ENCODE results near the gene TCEANC2.

The TCEANC2 gene

DNA sequence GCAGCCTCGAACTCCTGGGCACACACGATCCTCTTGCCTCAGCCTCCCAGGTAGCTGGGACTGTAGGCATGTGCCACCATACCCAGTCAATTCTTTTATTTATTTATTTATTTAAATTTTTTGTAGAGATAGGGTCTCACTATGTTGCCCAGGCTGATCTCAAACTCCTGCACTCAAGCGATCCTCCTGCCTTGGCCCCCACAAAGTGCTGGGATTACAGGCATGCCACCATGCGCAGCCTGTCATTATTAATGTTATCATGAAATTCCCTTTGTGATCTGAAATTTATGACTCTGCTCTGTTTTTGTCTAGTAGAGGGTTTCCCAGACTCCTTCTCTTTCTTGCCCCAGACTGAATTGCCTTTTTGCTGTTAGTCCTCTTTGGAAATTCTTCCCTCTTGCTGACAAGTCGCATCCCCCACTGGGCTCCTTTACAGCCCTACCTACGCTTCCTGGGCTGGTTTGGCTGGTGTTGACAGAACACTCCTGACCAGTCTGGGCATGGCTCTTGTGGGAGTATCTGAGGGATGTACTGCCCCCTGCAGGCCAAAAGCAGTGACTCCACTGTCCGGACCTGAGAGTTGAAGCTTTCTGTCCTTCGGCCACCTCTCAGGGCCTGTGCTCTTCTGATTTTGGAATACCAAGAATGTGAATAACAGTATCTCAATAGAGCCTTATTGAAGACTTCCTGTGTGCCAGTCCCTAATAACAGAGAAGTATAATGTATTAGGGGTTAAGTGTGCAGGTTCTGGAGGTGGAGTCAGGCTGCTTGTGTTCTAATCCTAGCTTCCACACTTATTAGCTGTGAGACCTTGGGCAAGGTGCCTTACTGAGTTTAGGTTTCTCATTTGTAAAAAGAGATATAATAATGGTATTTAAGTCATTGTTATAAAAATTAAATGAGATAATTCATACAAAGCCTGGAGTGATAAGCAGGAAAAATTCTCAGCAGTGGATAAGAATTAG lies 28.2 kb downstream of the TCEANC2 start:
- TF ChIP-seq, protein P1, sequence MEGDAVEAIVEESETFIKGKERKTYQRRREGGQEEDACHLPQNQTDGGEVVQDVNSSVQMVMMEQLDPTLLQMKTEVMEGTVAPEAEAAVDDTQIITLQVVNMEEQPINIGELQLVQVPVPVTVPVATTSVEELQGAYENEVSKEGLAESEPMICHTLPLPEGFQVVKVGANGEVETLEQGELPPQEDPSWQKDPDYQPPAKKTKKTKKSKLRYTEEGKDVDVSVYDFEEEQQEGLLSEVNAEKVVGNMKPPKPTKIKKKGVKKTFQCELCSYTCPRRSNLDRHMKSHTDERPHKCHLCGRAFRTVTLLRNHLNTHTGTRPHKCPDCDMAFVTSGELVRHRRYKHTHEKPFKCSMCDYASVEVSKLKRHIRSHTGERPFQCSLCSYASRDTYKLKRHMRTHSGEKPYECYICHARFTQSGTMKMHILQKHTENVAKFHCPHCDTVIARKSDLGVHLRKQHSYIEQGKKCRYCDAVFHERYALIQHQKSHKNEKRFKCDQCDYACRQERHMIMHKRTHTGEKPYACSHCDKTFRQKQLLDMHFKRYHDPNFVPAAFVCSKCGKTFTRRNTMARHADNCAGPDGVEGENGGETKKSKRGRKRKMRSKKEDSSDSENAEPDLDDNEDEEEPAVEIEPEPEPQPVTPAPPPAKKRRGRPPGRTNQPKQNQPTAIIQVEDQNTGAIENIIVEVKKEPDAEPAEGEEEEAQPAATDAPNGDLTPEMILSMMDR (IDR thresholded peaks at IDR 0.05; ENCODE audit: insufficient read depth, low read length, missing control alignments) = peak; percentile 70
- DNase-seq (ENCODE audit: low read depth, low spot score) = no peak
- ChIA-PET POLR2A (no interaction called here), CTCF (interaction anchor here (0.6 to 7.8 kb wide), 16 partner anchors 8 to 407 kb away, joined by 3 to 71 read pairs (median 4); partner anchors contain the start of gene SSBP3)
- no peak overlapping the region for H3K4me3 ChIP-seq (ENCODE audit: low read depth, low read length)

DNA sequence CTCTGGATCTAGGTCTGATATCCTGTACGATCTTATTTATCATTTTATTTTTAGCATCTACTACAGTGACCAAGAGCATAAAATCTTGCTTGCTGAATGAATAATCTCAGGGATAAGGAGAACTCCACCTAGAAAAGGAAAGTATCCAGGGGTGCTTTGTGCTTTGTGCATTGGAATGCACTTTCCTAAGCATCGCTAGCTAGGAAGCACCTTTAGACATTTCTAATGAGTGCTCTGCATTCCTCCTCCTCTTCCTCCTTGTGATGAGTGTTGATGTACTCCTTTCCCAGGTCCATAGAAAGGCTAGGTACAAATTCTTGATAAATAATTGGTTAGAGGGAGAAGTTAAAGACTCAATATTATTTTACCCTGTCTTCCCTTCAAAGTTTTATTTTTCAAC lies 31.4 kb downstream of the TCEANC2 start:
- no peak for DNase-seq (ENCODE audit: low read depth, low spot score)
- POLR2A ChIA-PET = interaction anchor here (0.8 kb wide), 1 partner anchor 395 kb away, joined by 3 read pairs; no protein-coding TSS in a partner anchor
- CTCF ChIA-PET = interaction anchor here (1.3 to 7.8 kb wide), 2 partner anchors 14 to 224 kb away, joined by 3 to 71 read pairs; no protein-coding TSS in a partner anchor

DNA sequence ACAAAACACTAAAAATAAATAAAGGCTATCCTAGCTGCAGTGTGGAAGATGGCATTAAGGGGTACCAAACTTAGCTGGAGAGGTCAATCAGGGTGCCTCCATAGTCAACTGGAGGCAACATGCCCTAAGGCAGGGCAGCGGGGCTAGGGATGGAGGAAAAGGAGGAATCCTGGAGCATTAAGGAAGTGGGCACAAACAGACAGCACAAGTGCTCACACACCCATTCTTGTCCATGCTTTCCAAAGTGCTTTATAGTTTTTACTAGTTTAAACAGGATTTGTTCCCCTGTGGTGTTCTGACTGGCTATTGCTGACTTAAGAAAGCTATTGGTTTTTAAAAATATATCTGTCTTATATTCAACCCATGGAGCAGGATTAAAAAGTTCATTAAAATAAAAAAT lies 33.3 kb downstream of the TCEANC2 start:
- ChIA-PET CTCF (interaction anchor here (7.8 kb wide), 1 partner anchor 15 kb away, joined by 71 read pairs; no protein-coding TSS in a partner anchor), POLR2A (no interaction called here)
- no peak for DNase-seq (ENCODE audit: low read depth, low spot score)
- TF ChIP-seq, protein P1 (IDR thresholded peaks at IDR 0.05; ENCODE audit: insufficient read depth, low read length, missing control alignments) = no peak
- no peak overlapping the region for H3K4me3 ChIP-seq (ENCODE audit: low read depth, low read length)

More for the DNA sequence above, 31.4 kb downstream of the TCEANC2 start:
- TF ChIP-seq, protein P1 (IDR thresholded peaks at IDR 0.05; ENCODE audit: insufficient read depth, low read length, missing control alignments) = no peak
- no peak overlapping the region for H3K4me3 ChIP-seq (ENCODE audit: low read depth, low read length)

DNA sequence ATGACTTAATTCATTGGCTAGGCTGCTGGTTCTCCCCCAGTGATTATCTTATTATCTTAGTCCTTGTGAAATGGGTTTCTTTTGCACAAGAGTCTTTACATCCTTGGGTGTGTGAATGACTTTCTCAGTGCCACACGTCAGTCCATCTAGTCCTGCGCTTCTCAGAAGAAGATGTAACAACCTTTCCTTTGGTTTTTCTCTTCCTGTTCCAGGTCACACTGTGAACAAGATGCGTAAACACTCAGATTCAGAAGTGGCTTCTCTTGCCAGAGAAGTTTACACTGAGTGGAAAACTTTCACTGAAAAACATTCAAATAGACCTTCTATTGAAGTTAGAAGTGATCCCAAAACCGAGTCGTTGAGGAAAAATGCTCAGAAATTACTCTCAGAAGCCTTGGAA lies 35.0 kb downstream of the TCEANC2 start:
- CTCF ChIA-PET = interaction anchor here (1.2 to 2.7 kb wide), 4 partner anchors 8 to 337 kb away, joined by 3 to 19 read pairs (median 4); no protein-coding TSS in a partner anchor
- no peak for DNase-seq (ENCODE audit: low read depth, low spot score)
- H3K4me3 ChIP-seq (ENCODE audit: low read depth, low read length) = no peak overlapping the region
- POLR2A ChIA-PET = no interaction called here
- TF ChIP-seq, protein P1 (IDR thresholded peaks at IDR 0.05; ENCODE audit: insufficient read depth, low read length, missing control alignments) = no peak

DNA sequence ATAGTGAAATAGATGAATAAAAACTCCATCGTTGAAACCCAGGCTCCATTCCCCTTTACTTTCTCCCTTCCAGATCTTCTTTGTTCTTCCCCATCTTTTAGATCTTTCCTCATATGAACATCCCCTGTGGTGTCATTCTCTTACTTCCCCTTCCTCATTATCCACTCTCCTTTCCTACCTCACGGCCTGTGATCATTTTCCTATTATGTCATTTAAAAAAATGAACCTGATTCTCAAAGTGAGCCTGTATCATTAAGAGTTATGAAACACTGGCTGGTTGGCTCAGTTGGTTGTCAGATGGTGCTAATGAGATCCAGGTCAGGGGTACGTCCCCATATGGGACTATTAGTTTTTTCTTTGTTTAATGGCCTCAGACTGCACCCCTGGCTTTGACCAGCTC lies 38.3 kb downstream of the TCEANC2 start:
- ChIA-PET CTCF (interaction anchor here (1.5 to 1.6 kb wide), 2 partner anchors 9 to 11 kb away, joined by 3 to 9 read pairs; no protein-coding TSS in a partner anchor), POLR2A (no interaction called here)
- TF ChIP-seq, protein P1 (IDR thresholded peaks at IDR 0.05; ENCODE audit: insufficient read depth, low read length, missing control alignments) = no peak

More for the DNA sequence above, 38.3 kb downstream of the TCEANC2 start:
- H3K4me3 ChIP-seq (ENCODE audit: low read depth, low read length) = no peak overlapping the region
- DNase-seq (ENCODE audit: low read depth, low spot score) = no peak
